DMS 273 (cell line): ENCODE results near the gene NR4A3.
"Not testable (repeated sequence)": the region's sequence is repeated elsewhere in the genome, so short reads cannot be mapped to it uniquely, and the experiment has no call there.

ENCODE experiments used
- DNase-seq: peaks from one replicate; lab custom pipeline; 2025; ENCODE audit not compliant: unreplicated experiment; lab: John Stamatoyannopoulos, UW

The NR4A3 gene

GRCh38 chr9:99832558-99832864, 10.8 kb downstream of the NR4A3 start:
- DNase-seq = no peak

DNA sequence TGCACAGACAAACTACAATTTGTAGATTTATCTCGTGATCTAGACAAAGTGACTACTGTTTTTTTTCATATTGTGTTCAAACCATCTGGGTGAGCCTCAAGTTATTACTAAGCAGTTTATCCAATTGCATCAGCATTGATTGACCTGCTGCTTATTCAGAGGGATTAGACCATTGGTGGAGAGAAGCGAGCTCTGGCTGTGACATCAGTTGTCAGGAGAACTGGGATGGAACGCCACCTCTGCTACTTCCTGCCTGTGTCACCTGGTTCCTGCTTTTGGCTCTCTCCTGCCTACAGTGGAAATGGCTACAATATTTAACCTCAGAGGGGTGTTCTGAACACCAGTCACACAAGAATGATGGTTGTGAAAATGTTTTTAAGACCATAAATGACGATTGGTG, 12.1 kb downstream of the NR4A3 start:
- no peak for DNase-seq

DNA sequence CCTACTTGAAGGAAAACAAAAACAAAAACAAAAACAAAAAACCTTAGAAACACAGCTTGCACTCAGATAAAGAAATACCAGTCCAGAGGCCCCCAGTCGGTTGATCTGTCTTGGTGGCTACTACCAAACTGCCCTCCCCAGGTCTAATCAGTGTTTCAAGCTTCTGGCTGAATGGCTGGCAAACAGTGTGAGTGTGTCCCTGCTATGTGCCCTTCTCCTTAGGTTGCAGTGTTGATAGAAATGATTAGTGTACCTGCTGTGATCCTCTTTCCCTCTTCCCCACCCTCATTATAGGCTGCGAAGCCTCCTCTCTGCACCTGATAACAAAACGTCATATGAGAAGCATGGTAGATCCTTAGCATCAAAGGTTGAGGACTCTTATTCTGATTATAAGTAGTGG, 12.8 kb downstream of the NR4A3 start:
- no peak for DNase-seq

GRCh38 chr9:99835142-99835541, 13.5 kb downstream of the NR4A3 start:
- no peak for DNase-seq

DNA sequence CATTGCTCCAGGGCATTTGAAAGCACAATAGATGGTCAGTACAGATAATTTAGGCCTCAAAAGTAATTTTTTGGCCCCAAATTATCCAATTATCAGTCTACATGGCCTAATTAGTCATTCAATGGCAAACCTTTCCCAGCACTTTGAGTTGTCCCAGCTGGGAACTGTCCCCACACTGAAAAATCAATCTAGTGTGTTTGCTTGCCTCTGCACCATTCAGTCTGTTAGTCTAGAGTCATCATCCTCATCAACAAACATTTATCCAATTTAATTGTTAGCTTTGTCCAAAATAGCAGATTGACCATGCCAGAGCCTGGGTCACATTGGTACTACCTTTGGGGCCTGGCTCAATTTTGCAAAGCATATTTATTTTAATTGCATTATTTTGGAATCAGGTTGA, 13.9 kb downstream of the NR4A3 start:
- DNase-seq = no peak

DNA sequence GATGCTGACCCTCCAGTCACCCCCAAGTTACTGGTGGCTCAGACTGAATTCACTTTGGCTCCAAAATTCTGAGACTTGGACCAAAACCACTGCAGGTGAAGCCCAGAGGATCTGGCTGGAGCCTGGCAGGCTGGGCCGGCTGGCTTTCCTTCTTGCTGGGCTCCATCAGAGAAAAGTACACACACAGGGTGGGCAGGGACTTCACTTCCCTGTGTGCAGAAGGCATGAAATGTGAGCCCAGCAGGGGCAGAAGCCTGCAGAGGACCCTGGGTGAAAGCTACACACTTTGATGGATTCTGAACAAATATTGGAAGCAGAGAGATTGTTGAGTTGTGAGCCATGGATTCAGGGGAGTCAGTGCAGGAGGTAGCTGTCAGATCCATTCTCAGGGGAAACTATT, 18.4 kb downstream of the NR4A3 start:
- DNase-seq = no peak

GRCh38 chr9:99845063-99845462, 23.4 kb downstream of the NR4A3 start:
- no peak for DNase-seq

DNA sequence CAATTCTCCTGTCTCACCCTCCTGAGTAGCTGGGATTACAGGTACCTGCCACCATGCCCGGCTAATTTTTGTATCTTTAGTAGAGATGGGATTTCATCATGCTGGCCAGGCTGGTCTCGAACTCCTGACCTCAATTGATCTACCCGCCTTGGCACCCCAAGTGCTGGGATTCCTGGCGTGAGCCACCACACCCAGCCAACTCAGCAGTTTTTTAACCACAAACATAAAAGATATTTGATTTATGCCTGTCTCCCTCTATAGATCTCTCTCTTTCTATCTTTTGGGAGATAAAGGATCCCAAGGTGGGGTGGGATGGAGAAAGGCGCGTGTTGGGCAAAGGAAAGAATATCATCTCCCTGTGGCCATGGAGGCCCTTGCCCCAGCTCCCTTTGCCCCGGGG, 26.8 kb downstream of the NR4A3 start:
- DNase-seq = no peak

DNA sequence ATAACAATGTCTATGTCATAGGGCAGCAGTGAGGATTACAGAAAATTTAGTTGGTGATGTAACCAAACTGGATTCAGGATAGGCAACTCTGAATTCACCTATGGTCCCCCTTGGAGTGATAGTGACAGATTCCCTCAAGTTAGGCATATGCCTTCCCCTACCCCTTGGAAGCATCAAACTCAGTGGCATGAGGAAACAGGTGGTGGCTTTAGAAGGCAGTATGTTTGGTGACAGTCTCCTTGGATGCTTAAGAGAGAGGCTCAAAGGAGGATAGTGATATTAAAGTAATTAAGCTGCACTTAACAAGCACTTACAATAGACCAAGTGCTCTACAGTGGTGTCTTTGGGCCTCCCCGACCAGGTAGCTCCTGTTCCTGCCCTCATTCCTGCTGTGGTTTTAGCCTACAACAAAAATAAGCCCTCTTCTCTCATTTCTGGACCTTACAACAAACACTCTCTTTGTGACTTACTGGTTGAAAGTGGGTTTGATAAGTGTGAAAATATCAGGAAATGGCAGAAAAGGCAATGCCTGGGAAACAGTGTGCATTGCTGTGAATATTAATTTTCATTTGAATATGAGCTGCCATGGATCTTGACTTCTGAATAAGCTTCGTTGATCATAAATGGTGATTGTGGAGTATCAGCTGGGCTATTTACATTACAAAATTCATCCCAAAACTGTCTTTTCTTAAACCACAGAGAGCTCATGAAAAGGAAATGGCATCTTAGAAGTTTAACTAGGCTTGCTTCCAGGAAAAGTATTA, 29.2 kb downstream of the NR4A3 start:
- DNase-seq = no peak

- no peak for DNase-seq
Observed at GRCh38 chr9:99851500-99851822, 29.8 kb downstream of the NR4A3 start.

GRCh38 chr9:99852617-99853016, 30.9 kb downstream of the NR4A3 start:
- DNase-seq = peak; percentile 86

DNA sequence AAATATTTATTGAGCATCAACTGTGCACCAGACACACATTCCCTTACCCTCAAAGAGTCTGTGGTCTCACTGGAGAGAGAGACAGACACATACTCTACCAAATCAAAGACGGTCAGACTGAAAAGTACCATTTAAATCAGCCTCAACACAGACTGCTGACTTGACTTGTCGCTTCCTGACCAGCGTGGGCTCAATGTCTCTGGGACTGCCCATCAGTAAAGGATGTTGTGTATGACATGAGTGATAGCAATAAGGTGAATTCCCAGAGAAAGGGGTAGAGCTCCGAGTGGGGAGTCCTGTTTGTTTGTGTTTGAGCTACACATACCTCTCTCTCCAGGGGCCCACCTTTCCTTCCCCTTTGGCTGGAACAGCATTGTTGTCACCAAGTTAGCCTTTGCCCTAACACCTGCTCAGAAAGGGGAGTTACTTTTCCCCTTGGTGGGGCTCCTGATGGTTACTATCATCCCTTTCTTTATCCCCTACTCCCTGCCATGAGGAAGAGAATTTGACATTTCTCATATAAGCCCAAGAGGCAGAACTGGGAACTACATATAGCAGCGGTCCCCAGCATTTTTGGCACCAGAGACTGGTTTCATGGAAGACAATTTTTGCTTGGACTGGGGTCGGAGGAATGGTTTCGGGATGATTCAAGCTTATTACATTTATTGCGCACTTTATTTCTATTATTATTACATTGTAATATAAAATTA, 33.9 kb downstream of the NR4A3 start:
- peak; percentile 32 for DNase-seq

DNA sequence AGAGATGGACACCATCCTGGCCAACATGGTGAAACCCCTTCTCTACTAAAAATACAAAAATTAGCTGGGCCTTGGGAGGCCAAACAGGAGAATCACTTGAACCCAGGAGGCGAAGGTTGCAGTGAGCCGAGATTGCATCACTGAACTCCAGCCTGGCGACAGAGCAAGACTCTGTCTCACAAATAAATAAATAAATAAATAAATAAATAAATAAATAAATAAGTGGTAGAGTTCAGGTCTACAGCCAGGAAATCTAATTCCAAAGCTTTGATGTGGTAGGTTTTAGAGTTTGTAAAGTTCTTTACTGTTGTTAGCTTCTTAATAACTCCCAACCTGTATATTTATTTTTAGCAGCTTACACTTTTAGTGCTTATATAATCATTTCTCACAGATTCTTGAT, 35.9 kb downstream of the NR4A3 start:
- not testable (repeated sequence) for DNase-seq

DNA sequence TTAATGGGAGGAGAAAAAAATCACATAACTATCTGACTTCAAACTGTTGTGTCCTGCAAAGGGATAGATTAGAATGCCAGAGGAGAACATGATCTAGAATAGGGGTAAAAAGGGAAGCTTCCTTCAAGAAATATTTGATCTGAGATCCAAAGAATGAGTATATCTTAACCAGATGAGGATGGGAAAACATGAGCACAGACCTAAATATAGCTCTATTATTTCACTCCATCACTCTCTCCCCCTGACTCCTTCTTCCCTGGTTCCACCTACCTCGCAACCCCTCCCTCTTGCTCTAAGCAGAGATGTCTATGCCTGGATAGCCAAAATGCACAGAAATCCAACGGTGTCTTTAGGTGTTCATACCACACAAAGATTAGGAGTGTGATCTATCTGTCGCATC, 36.4 kb downstream of the NR4A3 start:
- no peak for DNase-seq

GRCh38 chr9:99859243-99859980, 37.7 kb downstream of the NR4A3 start:
- peak; percentile 6 for DNase-seq

DNA sequence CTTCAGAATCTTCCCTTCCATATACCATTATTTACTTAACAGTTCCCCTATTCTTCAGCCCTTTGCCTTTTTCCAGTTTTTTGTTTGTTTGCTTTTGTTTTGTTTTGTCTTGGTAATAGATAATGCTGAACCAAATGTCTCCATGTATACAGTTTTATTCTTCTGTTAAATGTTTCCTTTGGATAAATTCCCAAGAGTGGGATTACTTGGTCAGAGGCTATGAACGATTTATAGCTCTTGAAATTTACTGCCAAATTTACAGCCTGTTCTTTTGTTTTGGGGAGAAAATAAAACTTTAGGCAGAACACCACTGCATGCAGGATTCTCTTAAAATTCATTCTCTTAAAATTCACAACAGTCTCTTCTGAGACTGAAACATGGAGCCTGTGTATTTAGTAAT, 38.6 kb downstream of the NR4A3 start:
- DNase-seq = no peak

GRCh38 chr9:99863955-99864354, 42.3 kb downstream of the NR4A3 start:
- no peak for DNase-seq

GRCh38 chr9:99866398-99866797, 44.7 kb downstream of the NR4A3 start:
- peak; percentile 28 for DNase-seq

- no peak for DNase-seq
Observed at GRCh38 chr9:99867536-99867935, 45.9 kb downstream of the NR4A3 start.

- DNase-seq = no peak
Observed at GRCh38 chr9:99867968-99868367, 46.3 kb downstream of the NR4A3 start.

GRCh38 chr9:99868845-99869244, 47.2 kb downstream of the NR4A3 start:
- DNase-seq = no peak

- no peak for DNase-seq
Observed at GRCh38 chr9:99870126-99870525, 48.4 kb downstream of the NR4A3 start.
